ENCODE data around the gene YKT6. TPM values are rescaled to one million over a fixed set of nuclear protein-coding genes. Genes with fewer than 3 reads are reported as not detected.

Gene YKT6
- 86.9 and 88.9 TPM in 2 replicates for total RNA-seq
- 69.3 and 75.7 TPM in 2 replicates for polyA plus RNA-seq

GRCh38 chr7:44200699-44201461 is at the start of gene YKT6:
YKT6 (plus strand) TSS chr7:44200978; CDS start chr7:44201136, 158 bp downstream.
- Histone ChIP-seq H3K27ac (peak within 1 kb of the TSS; percentile 87), H3K4me2 (peak within 1 kb of the TSS; percentile 85), H2AFZ (peak within 1 kb of the TSS; percentile 58), H3K79me2 (peaks cover 47% of the 10 kb centered on the region), H3K4me1 (ENCODE audit: insufficient read depth) (peaks cover 8% of the 10 kb centered on the region), H3K9me3 (ENCODE audit: low read depth) (no peaks in the 10 kb centered on the region), H3K9me2 (replicated peaks; ENCODE audit: insufficient read depth) (no peaks in the 10 kb centered on the region), H4K20me1 (ENCODE audit: insufficient read depth, poor library complexity, severe bottlenecking) (peaks cover 22% of the 10 kb centered on the region), H3K36me3 (replicated peaks; ENCODE audit: insufficient read depth, low read depth) (no peaks in the 10 kb centered on the region), H3K4me3 (peak within 1 kb of the TSS; percentile 80), H3K27me3 (no peaks in the 10 kb centered on the region)
- DNase-seq (ENCODE audit: low spot score), result peak; percentile 97
- no peak for TF ChIP-seq EZH2 (IDR thresholded peaks at IDR 0.05; ENCODE audit: borderline replicate concordance)
- TF ChIP-seq EZH2phosphoT487 (IDR thresholded peaks at IDR 0.05; ENCODE audit: low read depth, severe bottlenecking, unreplicated experiment), result no peak
- TF ChIP-seq, protein P1, sequence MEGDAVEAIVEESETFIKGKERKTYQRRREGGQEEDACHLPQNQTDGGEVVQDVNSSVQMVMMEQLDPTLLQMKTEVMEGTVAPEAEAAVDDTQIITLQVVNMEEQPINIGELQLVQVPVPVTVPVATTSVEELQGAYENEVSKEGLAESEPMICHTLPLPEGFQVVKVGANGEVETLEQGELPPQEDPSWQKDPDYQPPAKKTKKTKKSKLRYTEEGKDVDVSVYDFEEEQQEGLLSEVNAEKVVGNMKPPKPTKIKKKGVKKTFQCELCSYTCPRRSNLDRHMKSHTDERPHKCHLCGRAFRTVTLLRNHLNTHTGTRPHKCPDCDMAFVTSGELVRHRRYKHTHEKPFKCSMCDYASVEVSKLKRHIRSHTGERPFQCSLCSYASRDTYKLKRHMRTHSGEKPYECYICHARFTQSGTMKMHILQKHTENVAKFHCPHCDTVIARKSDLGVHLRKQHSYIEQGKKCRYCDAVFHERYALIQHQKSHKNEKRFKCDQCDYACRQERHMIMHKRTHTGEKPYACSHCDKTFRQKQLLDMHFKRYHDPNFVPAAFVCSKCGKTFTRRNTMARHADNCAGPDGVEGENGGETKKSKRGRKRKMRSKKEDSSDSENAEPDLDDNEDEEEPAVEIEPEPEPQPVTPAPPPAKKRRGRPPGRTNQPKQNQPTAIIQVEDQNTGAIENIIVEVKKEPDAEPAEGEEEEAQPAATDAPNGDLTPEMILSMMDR (IDR thresholded peaks at IDR 0.05; ENCODE audit: poor library complexity), result peak; percentile 50
- 1% methylated on average over 50 of the region's 58 CpGs for WGBS (ENCODE audit: low lambda C conversion rate, missing lambda C conversion rate)

DNA sequence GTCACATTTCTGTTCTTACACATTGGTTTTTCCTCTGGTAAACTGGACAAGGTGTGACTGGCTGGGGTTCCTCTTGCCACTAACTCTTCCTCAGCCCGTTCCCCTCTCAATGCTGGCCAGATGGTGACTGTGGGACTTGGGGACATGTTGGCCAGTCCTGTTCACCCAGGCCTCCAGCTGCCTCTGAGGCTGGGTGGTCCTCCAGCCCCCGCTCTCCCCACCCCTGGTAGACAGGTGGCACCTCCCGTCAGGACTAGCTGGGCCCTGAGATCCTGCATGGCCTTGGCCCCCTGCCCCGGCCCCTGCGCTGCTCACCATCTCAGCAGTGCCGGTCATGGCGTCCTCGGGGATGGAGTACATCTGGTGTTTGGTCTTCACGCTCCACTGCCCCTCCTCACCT is 48.8 kb upstream of the YKT6 start:
- no peaks in the 10 kb centered on the region for H3K36me3 ChIP-seq (replicated peaks; ENCODE audit: insufficient read depth, low read depth)
- 93% methylated on average over 9 of the region's 9 CpGs for WGBS (ENCODE audit: low lambda C conversion rate, missing lambda C conversion rate)
- H3K4me1 ChIP-seq (ENCODE audit: insufficient read depth), result peaks cover under 1% of the 10 kb centered on the region
- no peaks in the 10 kb centered on the region for H4K20me1 ChIP-seq (ENCODE audit: insufficient read depth, poor library complexity, severe bottlenecking)
- TF ChIP-seq EZH2 (IDR thresholded peaks at IDR 0.05; ENCODE audit: borderline replicate concordance), result no peak
- no peak for TF ChIP-seq EZH2phosphoT487 (IDR thresholded peaks at IDR 0.05; ENCODE audit: low read depth, severe bottlenecking, unreplicated experiment)
- TF ChIP-seq, protein P1 (IDR thresholded peaks at IDR 0.05; ENCODE audit: poor library complexity), result no peak
- no peak overlapping the region for H2AFZ ChIP-seq
- DNase-seq (ENCODE audit: low spot score), result no peak
- peaks cover 2% of the 10 kb centered on the region for H3K27me3 ChIP-seq
- H3K9me2 ChIP-seq (replicated peaks; ENCODE audit: insufficient read depth), result no peaks in the 10 kb centered on the region
- no peak overlapping the region for H3K4me2 ChIP-seq
- H3K4me3 ChIP-seq, result no peak overlapping the region
- no peaks in the 10 kb centered on the region for H3K79me2 ChIP-seq
- H3K9me3 ChIP-seq (ENCODE audit: low read depth), result no peaks in the 10 kb centered on the region
- no peak overlapping the region for H3K27ac ChIP-seq

DNA sequence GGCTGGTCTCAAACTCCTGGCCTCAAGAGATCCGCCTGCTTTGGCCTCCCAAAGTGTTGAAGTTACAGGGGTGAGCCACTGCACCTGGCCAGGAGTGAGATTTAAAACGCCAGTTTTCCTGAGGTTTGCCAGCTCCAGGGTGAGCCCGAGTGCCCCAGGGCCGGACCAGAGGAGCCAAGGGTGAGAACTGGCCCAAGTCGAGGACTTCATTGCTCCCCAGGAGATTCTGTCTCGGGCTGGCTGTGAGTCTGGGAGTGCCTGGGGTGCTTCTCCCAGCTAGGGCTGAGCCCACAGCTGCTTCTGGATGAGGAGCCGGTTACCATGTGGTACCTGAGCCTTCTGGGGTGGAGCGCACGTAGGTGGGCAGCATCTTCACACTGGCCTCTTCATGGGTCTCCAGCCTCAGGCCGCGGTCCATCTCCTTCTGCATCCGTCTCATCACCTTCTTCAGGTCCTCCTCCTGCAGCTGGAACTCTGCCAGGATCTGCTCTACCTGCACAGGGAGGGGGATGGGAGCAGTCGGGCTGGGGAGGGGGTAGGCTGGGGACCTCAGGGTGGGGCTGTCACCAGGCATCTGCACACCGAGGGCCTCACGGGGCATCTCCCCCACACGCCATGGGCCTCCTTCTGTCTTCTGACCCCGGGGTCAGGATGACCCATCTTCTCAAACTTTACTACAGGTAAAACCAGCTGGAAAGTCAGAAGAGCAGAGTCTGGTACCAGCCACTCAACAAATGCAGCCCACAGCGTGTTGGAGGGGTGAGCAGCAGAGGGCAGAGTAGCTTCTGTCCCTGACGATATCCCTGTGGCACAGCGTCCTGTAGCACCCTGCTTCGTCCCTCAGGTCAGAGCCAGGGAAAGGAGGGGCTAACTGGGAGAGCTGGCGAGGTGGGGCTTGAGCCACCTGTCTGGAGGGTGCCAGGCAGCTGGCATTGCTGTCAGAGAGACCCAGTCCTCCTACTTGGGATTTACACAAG is 47.5 kb upstream of the YKT6 start:
- WGBS (ENCODE audit: low lambda C conversion rate, missing lambda C conversion rate), result 82% methylated on average over 20 of the region's 22 CpGs
- Histone ChIP-seq H3K4me2 (no peak overlapping the region), H3K79me2 (no peaks in the 10 kb centered on the region), H3K4me3 (no peak overlapping the region), H3K9me3 (ENCODE audit: low read depth) (no peaks in the 10 kb centered on the region), H3K4me1 (ENCODE audit: insufficient read depth) (no peaks in the 10 kb centered on the region), H3K27me3 (no peaks in the 10 kb centered on the region), H3K9me2 (replicated peaks; ENCODE audit: insufficient read depth) (no peaks in the 10 kb centered on the region), H2AFZ (no peak overlapping the region), H4K20me1 (ENCODE audit: insufficient read depth, poor library complexity, severe bottlenecking) (no peaks in the 10 kb centered on the region), H3K36me3 (replicated peaks; ENCODE audit: insufficient read depth, low read depth) (no peaks in the 10 kb centered on the region), H3K27ac (no peak overlapping the region)
- no peak for DNase-seq (ENCODE audit: low spot score)
- TF ChIP-seq EZH2 (IDR thresholded peaks at IDR 0.05; ENCODE audit: borderline replicate concordance) (no peak), EZH2phosphoT487 (IDR thresholded peaks at IDR 0.05; ENCODE audit: low read depth, severe bottlenecking, unreplicated experiment) (no peak)
- TF ChIP-seq, protein P1 (IDR thresholded peaks at IDR 0.05; ENCODE audit: poor library complexity), result no peak
